Measurements from ENCODE around the gene PADI6.

The PADI6 gene

GRCh38 chr1:17371896-17372295, at the start of gene PADI6:
Gene PADI6, plus strand, starts transcription at chr1:17372196. Its CDS starts 50 bp downstream, at chr1:17372246.
- peaks cover 0 to 15% (median 12%) of the 10 kb centered on the region in 5 donors for H3K27me3 ChIP-seq (ENCODE audit: control insufficient read depth in 5 of 5, insufficient read depth in 4 of 5, low read length in 5 of 5)
- H3K9ac ChIP-seq (ENCODE audit: low read length in 5 of 5) = no peak within 1 kb of the TSS
- no peaks in the 10 kb centered on the region for H3K36me3 ChIP-seq (ENCODE audit: control insufficient read depth in 5 of 5, insufficient read depth in 5 of 5, low read length in 5 of 5)
- H3K4me1 ChIP-seq (ENCODE audit: control insufficient read depth in 5 of 5, insufficient read depth in 5 of 5, low read length in 5 of 5) = no peaks in the 10 kb centered on the region
- H3K4me3 ChIP-seq (ENCODE audit: low read depth in 1 of 5, low read length in 5 of 5) = no peak within 1 kb of the TSS
- no peak within 1 kb of the TSS for H3K27ac ChIP-seq (ENCODE audit: low read depth, low read length)
- no peaks in the 10 kb centered on the region for H3K9me3 ChIP-seq (ENCODE audit: control insufficient read depth in 5 of 5, low read length in 5 of 5)

- H3K4me3 ChIP-seq (ENCODE audit: low read depth in 1 of 5, low read length in 5 of 5) = no peak overlapping the region
- H3K4me1 ChIP-seq (ENCODE audit: control insufficient read depth in 5 of 5, insufficient read depth in 5 of 5, low read length in 5 of 5) = no peaks in the 10 kb centered on the region
- H3K27me3 ChIP-seq (ENCODE audit: control insufficient read depth in 5 of 5, insufficient read depth in 4 of 5, low read length in 5 of 5) = peaks cover 0 to 20% (median 14%) of the 10 kb centered on the region in 5 donors
- H3K9me3 ChIP-seq (ENCODE audit: control insufficient read depth in 5 of 5, low read length in 5 of 5) = peaks cover 0 to 5% (median 4%) of the 10 kb centered on the region in 5 donors
- H3K9ac ChIP-seq (ENCODE audit: low read length in 5 of 5) = no peak overlapping the region
- no peaks in the 10 kb centered on the region for H3K36me3 ChIP-seq (ENCODE audit: control insufficient read depth in 5 of 5, insufficient read depth in 5 of 5, low read length in 5 of 5)
- H3K27ac ChIP-seq (ENCODE audit: low read depth, low read length) = no peak overlapping the region
These were observed 43.1 kb upstream of the PADI6 start for GRCh38 chr1:17328855-17329254.

- H3K27ac ChIP-seq (ENCODE audit: low read depth, low read length) = no peak overlapping the region
- H3K27me3 ChIP-seq (ENCODE audit: control insufficient read depth in 5 of 5, insufficient read depth in 4 of 5, low read length in 5 of 5) = peaks cover 0 to 20% (median 14%) of the 10 kb centered on the region in 5 donors
- H3K9me3 ChIP-seq (ENCODE audit: control insufficient read depth in 5 of 5, low read length in 5 of 5) = peaks cover 0 to 5% (median 4%) of the 10 kb centered on the region in 5 donors
- no peaks in the 10 kb centered on the region for H3K36me3 ChIP-seq (ENCODE audit: control insufficient read depth in 5 of 5, insufficient read depth in 5 of 5, low read length in 5 of 5)
- no peaks in the 10 kb centered on the region for H3K4me1 ChIP-seq (ENCODE audit: control insufficient read depth in 5 of 5, insufficient read depth in 5 of 5, low read length in 5 of 5)
- H3K4me3 ChIP-seq (ENCODE audit: low read depth in 1 of 5, low read length in 5 of 5) = no peak overlapping the region
- H3K9ac ChIP-seq (ENCODE audit: low read length in 5 of 5) = no peak overlapping the region
These were observed 42.4 kb upstream of the PADI6 start for GRCh38 chr1:17329610-17330009.

- no peaks in the 10 kb centered on the region for H3K36me3 ChIP-seq (ENCODE audit: control insufficient read depth in 5 of 5, insufficient read depth in 5 of 5, low read length in 5 of 5)
- H3K4me1 ChIP-seq (ENCODE audit: control insufficient read depth in 5 of 5, insufficient read depth in 5 of 5, low read length in 5 of 5) = no peaks in the 10 kb centered on the region
- no peak overlapping the region for H3K9ac ChIP-seq (ENCODE audit: low read length in 5 of 5)
- H3K27me3 ChIP-seq (ENCODE audit: control insufficient read depth in 5 of 5, insufficient read depth in 4 of 5, low read length in 5 of 5) = peaks cover 0 to 24% (median 14%) of the 10 kb centered on the region in 5 donors
- no peak overlapping the region for H3K4me3 ChIP-seq (ENCODE audit: low read depth in 1 of 5, low read length in 5 of 5)
- H3K9me3 ChIP-seq (ENCODE audit: control insufficient read depth in 5 of 5, low read length in 5 of 5) = peaks cover 0 to 5% (median 4%) of the 10 kb centered on the region in 5 donors
- no peak overlapping the region for H3K27ac ChIP-seq (ENCODE audit: low read depth, low read length)
These were observed 41.1 kb upstream of the PADI6 start for GRCh38 chr1:17330856-17331255.

GRCh38 chr1:17333081-17333480, 38.9 kb upstream of the PADI6 start:
- Histone ChIP-seq H3K9ac (ENCODE audit: low read length in 5 of 5) (no peak overlapping the region), H3K9me3 (ENCODE audit: control insufficient read depth in 5 of 5, low read length in 5 of 5) (peaks cover 0 to 5% (median 4%) of the 10 kb centered on the region in 5 donors), H3K27me3 (ENCODE audit: control insufficient read depth in 5 of 5, insufficient read depth in 4 of 5, low read length in 5 of 5) (peaks cover 0 to 26% (median 17%) of the 10 kb centered on the region in 5 donors), H3K4me1 (ENCODE audit: control insufficient read depth in 5 of 5, insufficient read depth in 5 of 5, low read length in 5 of 5) (no peaks in the 10 kb centered on the region), H3K36me3 (ENCODE audit: control insufficient read depth in 5 of 5, insufficient read depth in 5 of 5, low read length in 5 of 5) (no peaks in the 10 kb centered on the region), H3K27ac (ENCODE audit: low read depth, low read length) (no peak overlapping the region), H3K4me3 (ENCODE audit: low read depth in 1 of 5, low read length in 5 of 5) (no peak overlapping the region)

- peaks cover 0 to 5% (median 4%) of the 10 kb centered on the region in 5 donors for H3K9me3 ChIP-seq (ENCODE audit: control insufficient read depth in 5 of 5, low read length in 5 of 5)
- peaks cover 0 to 25% (median 17%) of the 10 kb centered on the region in 5 donors for H3K27me3 ChIP-seq (ENCODE audit: control insufficient read depth in 5 of 5, insufficient read depth in 4 of 5, low read length in 5 of 5)
- no peaks in the 10 kb centered on the region for H3K36me3 ChIP-seq (ENCODE audit: control insufficient read depth in 5 of 5, insufficient read depth in 5 of 5, low read length in 5 of 5)
- H3K9ac ChIP-seq (ENCODE audit: low read length in 5 of 5) = no peak overlapping the region
- H3K4me1 ChIP-seq (ENCODE audit: control insufficient read depth in 5 of 5, insufficient read depth in 5 of 5, low read length in 5 of 5) = no peaks in the 10 kb centered on the region
- no peak overlapping the region for H3K27ac ChIP-seq (ENCODE audit: low read depth, low read length)
- no peak overlapping the region for H3K4me3 ChIP-seq (ENCODE audit: low read depth in 1 of 5, low read length in 5 of 5)
These were observed 35.9 kb upstream of the PADI6 start for GRCh38 chr1:17335821-17336710.

- Histone ChIP-seq H3K4me3 (ENCODE audit: low read depth in 1 of 5, low read length in 5 of 5) (no peak overlapping the region), H3K4me1 (ENCODE audit: control insufficient read depth in 5 of 5, insufficient read depth in 5 of 5, low read length in 5 of 5) (no peaks in the 10 kb centered on the region), H3K27me3 (ENCODE audit: control insufficient read depth in 5 of 5, insufficient read depth in 4 of 5, low read length in 5 of 5) (peaks cover 2 to 26% (median 19%) of the 10 kb centered on the region in 5 donors), H3K9me3 (ENCODE audit: control insufficient read depth in 5 of 5, low read length in 5 of 5) (no peaks in the 10 kb centered on the region), H3K9ac (ENCODE audit: low read length in 5 of 5) (no peak overlapping the region), H3K27ac (ENCODE audit: low read depth, low read length) (no peak overlapping the region), H3K36me3 (ENCODE audit: control insufficient read depth in 5 of 5, insufficient read depth in 5 of 5, low read length in 5 of 5) (no peaks in the 10 kb centered on the region)
These were observed 33.1 kb upstream of the PADI6 start for GRCh38 chr1:17338706-17339493.

GRCh38 chr1:17339521-17339920, 32.5 kb upstream of the PADI6 start:
- H3K27me3 ChIP-seq (ENCODE audit: control insufficient read depth in 5 of 5, insufficient read depth in 4 of 5, low read length in 5 of 5) = peaks cover 2 to 26% (median 19%) of the 10 kb centered on the region in 5 donors
- H3K4me1 ChIP-seq (ENCODE audit: control insufficient read depth in 5 of 5, insufficient read depth in 5 of 5, low read length in 5 of 5) = no peaks in the 10 kb centered on the region
- no peak overlapping the region for H3K27ac ChIP-seq (ENCODE audit: low read depth, low read length)
- no peaks in the 10 kb centered on the region for H3K9me3 ChIP-seq (ENCODE audit: control insufficient read depth in 5 of 5, low read length in 5 of 5)
- H3K36me3 ChIP-seq (ENCODE audit: control insufficient read depth in 5 of 5, insufficient read depth in 5 of 5, low read length in 5 of 5) = no peaks in the 10 kb centered on the region
- H3K4me3 ChIP-seq (ENCODE audit: low read depth in 1 of 5, low read length in 5 of 5) = no peak overlapping the region
- H3K9ac ChIP-seq (ENCODE audit: low read length in 5 of 5) = no peak overlapping the region

- H3K9me3 ChIP-seq (ENCODE audit: control insufficient read depth in 5 of 5, low read length in 5 of 5) = no peaks in the 10 kb centered on the region
- H3K27me3 ChIP-seq (ENCODE audit: control insufficient read depth in 5 of 5, insufficient read depth in 4 of 5, low read length in 5 of 5) = peaks cover 2 to 26% (median 19%) of the 10 kb centered on the region in 5 donors
- H3K4me3 ChIP-seq (ENCODE audit: low read depth in 1 of 5, low read length in 5 of 5) = no peak overlapping the region
These were observed 31.6 kb upstream of the PADI6 start for GRCh38 chr1:17340358-17340757.

GRCh38 chr1:17342014-17342441, 30.0 kb upstream of the PADI6 start:
- H3K4me3 ChIP-seq (ENCODE audit: low read depth in 1 of 5, low read length in 5 of 5) = no peak overlapping the region
- peaks cover 4 to 28% (median 23%) of the 10 kb centered on the region in 5 donors for H3K27me3 ChIP-seq (ENCODE audit: control insufficient read depth in 5 of 5, insufficient read depth in 4 of 5, low read length in 5 of 5)
- H3K27ac ChIP-seq (ENCODE audit: low read depth, low read length) = no peak overlapping the region
- no peaks in the 10 kb centered on the region for H3K36me3 ChIP-seq (ENCODE audit: control insufficient read depth in 5 of 5, insufficient read depth in 5 of 5, low read length in 5 of 5)
- H3K4me1 ChIP-seq (ENCODE audit: control insufficient read depth in 5 of 5, insufficient read depth in 5 of 5, low read length in 5 of 5) = no peaks in the 10 kb centered on the region
- no peak overlapping the region for H3K9ac ChIP-seq (ENCODE audit: low read length in 5 of 5)
- H3K9me3 ChIP-seq (ENCODE audit: control insufficient read depth in 5 of 5, low read length in 5 of 5) = no peaks in the 10 kb centered on the region

More at GRCh38 chr1:17340358-17340757, 31.6 kb upstream of the PADI6 start:
- no peak overlapping the region for H3K27ac ChIP-seq (ENCODE audit: low read depth, low read length)
- no peak overlapping the region for H3K9ac ChIP-seq (ENCODE audit: low read length in 5 of 5)
- H3K4me1 ChIP-seq (ENCODE audit: control insufficient read depth in 5 of 5, insufficient read depth in 5 of 5, low read length in 5 of 5) = no peaks in the 10 kb centered on the region
- no peaks in the 10 kb centered on the region for H3K36me3 ChIP-seq (ENCODE audit: control insufficient read depth in 5 of 5, insufficient read depth in 5 of 5, low read length in 5 of 5)

Data from subcutaneous abdominal adipose tissue (tissue), 5 donors.